ENCODE measurements around the gene CTNND2.

Gene CTNND2

DNA sequence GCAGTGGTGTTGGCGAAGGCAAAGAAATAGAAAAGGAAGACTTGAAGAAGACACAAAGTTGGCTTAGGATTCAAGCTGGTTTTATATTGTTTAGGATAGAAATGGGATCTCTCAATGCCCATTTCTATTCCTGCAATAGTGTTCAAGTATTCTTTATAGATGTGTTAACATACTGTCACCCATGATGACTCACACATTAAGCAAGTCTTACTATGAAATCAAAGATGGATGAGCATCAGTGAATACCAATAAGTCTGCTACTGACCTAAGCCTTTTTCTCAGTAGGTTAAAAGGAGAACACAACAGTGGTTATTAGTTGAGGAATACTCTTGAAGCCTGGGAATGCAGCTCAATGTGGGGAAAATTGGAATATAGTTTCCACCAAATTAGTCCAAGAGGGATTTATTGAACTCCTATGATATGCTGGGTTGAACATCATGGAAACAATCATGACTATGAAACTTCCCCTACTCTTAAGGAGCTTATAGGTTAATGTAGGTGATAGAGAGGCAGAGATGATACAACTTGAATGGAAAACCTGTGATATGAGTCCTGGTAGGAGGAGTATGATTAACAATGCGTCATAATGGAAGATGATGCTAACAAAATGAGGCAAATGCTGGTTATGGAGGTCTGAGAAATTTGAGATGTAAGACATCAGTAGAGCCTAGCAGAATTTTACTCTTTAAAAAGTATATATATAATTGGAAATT lies 726.1 kb downstream of the CTNND2 start:
- no peak for DNase-seq (ENCODE audit: low read depth, low spot score)

DNA sequence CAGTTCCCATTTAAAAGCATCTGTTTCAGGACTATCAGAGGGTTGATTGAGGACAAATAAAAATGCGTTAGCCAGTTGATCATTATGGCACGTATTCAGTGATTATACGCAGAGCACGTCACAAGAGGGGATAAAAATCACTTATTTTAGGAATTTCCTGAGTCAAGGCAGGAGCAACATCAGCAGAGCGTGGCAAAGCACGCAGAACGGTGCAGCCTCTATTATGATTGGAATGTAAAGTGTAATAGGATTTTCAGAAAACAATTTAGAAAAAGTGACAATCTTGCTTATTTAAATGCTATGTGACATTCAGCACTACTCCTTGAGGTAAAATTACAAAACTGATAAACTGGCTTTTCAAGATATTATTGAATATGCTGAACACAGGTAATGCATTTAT lies 729.7 kb downstream of the CTNND2 start:
- no peak for DNase-seq (ENCODE audit: low read depth, low spot score)

DNA sequence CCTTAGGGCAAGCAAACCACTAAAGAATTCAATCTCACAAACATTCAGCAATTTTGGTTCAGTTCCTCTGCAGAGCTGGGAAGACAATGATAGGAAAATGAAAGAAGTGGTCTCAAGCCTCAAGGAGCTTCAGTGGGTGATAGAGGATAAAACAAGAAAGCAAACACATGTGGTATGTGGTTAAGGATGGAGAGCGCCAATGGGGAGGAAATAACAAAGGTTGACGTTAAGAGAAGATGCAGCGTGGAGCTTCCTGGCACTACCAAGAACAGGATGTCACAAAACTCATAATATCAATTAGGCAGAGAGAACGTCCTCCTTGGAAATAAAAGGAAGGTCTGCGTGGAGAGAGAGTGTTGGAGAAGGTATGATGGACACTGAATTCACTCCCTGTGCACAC lies 731.8 kb downstream of the CTNND2 start:
- DNase-seq (ENCODE audit: low read depth, low spot score), result no peak

DNA sequence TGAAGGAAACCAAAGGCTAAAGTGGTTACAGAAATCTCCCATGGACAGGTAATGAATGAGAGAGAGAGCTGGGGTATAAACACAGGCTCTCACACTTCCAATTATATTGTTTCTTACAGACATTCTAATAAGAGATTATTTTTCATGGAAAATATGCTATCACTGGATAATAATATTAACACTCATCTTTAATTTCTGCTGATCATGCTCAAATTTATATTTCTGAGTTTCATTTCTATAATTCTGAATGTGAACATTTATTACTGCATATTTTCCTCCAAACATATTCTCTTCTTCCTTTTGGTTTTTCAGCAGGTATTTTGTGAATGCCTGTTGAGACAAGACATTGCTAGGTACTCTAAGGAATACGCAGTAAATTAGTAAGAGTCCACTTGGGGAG lies 733.0 kb downstream of the CTNND2 start:
- no peak for DNase-seq (ENCODE audit: low read depth, low spot score)

DNA sequence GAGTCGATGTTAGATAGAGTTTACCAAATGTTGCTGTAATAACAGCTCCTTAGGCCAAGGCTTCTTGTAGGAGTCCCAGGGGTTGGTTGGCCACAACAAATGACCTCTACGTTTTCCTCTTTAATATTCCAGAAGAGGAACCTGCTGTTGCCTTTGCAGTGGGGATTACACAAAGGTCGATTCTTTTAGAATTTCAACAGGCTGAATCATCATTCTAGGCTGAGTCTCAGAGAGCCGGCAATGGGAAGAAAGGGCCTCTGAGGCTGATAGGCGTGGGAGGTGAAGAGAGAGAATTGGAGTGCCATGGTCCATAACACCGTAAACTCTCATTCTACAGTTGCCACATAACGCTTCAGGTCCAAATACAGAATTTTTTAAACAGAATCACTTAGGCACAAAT lies 737.3 kb downstream of the CTNND2 start:
- no peak for DNase-seq (ENCODE audit: low read depth, low spot score)

DNA sequence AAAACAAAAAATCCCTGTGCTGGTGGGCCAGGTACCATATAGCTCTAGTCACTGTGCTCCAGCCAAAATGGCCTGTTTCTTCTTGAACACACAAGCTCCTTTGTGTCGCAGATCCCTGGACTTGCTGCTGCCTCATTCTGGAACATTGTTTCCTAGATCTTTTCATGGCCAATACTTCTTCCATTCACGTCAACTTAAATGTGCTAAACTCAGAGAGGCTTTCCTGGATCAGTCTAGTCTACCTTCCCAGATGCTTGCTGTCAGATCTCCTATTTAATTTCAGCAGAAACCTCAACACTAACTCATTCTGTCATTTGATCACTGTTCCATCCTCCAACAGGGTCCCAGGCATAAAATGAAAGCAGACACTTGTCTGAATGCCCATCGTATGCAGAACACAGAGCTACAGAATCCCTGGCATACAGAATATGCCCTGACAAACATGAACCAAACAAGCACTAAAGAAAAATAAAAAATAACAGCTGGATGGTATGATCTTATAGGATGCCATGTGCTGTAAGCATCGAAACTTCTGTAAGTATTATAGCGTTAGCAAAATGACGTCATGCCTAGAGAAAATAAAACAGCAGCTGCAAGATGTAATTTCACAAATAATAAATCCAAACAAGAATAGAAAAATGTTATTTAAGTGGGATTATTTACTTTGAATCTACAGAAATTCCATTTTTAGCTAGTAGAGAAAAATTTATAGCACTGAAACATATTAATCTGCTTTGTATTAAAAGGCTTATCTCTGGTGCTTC lies 739.5 kb downstream of the CTNND2 start:
- no peak for DNase-seq (ENCODE audit: low read depth, low spot score)

DNA sequence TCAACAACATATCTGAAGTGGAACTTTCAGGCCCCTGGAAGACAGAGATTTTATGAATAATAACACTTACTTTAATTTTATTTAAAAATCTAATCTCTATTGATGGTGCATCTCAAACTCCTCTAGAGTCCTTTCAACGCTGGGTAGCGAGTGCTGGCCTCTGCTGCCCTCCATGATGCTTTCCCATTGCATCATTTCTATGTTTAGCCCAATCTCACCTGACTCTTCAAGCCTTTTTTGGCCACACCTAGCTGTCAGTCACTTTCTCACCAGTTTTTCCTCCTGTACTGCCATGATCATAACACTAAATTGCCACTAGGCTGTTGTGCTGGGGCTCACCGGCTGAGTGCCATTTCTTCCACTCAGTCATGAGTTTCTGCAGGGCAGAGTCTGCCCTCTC lies 747.1 kb downstream of the CTNND2 start:
- DNase-seq (ENCODE audit: low read depth, low spot score), result no peak

DNA sequence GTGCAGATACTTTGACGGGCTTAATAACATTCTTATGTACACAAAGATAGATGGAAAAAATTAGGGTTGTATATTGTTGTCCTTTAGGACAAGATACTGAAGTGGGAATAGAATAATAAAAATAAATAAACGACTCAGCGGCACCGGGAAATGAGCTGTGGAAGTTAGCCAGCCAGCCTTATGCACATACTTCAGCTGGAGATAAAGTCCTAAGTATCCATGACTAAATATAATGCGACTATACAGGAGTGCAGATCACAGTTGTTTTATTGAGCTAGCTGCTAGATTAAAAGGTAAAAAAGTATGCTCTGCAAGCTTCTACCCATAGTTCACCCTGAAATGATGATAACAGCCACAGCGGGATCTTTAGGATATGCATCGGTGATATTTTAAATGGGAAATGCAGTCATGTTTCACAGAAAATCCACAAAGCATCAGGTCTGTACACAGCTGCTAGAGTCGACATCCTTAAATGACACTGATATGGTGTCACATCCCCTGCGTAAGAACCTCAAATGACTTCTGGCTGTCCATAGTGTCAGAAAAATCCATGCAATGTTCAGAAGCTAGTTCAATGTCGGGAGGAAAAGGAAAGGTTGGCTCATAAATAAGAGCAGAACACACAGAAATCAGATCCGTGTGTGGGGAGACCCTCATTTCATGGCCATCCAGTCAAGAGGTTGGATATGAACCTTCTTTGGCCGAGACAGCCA lies 750.4 kb downstream of the CTNND2 start:
- no peak for DNase-seq (ENCODE audit: low read depth, low spot score)

DNA sequence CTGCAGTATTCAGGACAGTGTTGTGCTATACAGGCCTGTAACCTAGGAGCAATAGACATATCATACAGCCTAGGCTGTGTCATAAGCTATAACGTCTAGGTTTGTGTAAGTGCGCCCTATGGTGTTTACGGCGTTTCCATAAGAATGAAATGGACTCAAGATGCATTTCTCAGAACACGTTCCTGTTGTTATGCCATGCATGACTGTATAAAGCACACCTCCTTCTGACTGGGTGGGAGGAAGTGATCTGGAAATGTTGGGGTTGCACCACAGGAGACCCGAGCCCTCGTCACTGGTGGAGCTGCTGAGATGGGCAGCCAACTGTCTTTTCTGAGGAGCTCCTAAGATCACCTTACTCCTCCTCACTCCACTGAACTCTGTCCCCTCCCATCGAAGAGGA lies 751.9 kb downstream of the CTNND2 start:
- DNase-seq (ENCODE audit: low read depth, low spot score), result no peak

DNA sequence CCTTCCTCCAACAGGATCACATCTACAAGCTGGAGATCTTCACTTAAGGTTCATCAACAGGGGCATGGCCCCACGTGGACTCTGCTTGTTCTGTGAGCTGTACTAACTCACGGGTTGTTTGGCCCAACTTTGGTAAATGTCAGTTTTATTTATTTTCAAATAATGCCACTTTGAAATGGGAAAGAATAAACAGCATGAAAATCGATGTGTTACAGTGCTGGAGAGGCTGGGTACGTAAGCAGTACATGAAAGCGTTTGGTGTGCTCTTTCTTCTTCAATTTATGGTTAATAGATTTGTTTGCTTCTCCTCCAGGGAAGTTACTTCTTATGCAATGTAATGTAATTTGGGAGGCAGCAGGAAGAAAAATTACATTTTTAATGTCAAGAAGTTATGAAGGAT lies 753.3 kb downstream of the CTNND2 start:
- DNase-seq (ENCODE audit: low read depth, low spot score), result no peak

DNA sequence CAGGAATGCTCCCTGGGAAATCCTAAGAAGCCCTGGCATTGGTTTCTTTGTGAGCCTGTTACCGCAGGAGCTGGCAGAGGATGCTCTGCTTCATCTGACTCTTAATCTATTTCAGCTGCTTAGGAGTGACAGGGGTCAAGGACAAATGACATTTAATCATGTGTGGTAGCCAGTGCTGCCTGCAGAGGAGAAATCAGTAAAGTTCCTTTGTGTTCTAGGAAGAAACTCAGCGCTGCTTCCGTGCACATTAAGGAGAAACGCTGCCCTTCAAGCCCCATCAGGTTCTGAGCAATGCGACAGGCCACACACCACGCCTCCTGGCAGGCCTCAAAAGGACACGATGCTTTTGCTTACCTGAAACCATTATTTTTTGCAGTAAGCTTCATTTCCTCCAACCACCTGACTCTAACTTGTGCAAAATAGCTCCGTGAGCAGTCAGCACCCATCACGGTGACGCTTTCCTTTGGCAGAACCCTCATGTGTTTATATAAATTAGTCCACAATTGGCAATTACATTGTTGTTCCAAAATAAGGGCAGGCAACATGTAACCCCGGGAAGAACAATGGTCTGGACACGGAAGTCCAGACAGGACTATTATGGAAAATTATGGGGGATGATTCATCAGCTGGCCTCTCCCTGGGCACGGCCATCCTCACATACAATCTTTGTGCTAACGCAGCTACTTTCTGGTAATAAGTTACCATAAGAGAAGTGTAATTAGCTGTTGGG lies 755.3 kb downstream of the CTNND2 start:
- no peak for DNase-seq (ENCODE audit: low read depth, low spot score)

DNA sequence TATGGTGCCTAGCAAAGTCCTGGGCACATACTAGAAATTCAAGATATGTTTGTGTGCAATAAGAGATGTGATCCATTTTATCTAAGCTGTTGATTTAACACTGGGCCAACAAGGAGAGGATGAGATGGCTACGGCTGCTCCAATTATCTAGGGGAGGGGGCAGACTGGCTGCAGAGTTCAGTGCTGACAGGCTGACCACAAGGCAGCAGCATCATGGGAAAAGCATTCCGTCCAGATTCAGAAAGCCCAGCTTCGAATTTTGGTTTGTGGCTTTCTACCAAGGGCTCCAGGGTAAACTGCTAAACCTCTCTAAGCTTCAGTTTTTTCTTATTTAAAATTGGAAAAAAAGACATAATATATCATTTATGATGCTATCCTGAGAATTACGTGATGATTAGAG lies 758.1 kb downstream of the CTNND2 start:
- DNase-seq (ENCODE audit: low read depth, low spot score), result no peak

DNA sequence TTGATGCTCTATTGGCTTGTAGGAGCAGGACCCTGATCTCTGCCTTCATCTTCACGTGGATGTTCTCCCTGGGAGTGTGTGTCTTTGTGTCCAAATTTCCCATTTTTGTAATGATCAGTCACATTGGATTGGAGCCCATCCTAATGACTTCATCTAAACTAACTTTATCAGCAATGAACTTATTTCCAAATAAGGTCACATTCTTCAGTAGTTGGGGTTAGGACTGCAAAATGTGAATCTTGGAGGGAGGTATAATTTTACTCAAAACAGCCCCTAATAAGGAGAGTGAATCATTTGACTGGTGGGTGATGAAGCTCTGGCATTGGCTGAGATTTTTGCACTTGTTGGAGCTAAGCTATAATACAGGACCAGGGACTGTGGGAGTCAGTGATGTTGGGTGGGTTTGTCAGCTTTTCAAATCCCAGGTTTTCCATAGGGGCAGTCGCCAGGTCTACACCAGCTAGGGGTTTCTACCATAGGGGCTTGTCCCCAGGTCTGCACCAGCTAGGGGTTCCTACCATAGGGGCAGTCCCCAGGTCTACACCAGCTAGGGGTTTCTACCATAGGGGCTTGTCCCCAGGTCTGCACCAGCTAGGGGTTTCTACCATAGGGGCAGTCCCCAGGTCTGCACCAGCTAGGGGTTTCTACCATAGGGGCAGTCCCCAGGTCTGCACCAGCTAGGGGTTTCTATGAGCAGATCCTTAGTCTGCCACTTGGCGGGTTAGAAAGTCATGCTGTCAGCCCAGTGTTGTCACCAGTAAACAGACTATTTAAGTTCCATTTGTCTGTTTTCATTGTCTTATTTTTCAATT lies 760.6 kb downstream of the CTNND2 start:
- DNase-seq (ENCODE audit: low read depth, low spot score), result peak; percentile 0

DNA sequence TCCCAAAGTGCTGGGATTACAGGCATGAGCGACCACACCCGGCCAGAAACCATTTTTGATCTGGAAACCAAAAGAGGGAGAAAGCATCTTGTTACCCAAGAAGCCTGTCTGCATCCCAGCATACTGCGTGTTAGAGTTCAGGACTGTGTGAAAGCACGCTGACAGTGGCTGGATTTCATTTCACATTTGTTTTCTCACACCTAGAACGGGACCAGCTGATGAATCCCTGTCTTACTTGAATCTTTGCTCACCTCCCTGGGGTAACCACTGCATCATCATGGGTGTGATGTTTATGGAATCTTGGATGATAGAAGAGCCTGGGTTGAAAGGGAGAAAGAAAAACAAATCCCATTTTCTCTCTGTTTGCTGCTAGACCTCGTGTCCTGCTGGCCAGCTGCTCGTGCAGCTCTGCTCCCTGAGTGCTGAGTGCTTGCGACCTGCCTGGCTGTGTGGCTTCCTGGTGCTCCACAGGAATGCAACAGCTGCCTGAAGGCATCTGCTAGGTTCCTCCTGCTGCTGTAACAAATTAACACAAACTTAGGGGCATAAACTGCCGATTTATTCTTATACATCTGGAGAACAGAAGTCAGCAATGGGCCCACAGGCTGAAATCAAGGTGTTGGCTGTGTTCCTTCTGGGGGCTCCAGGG lies 764.9 kb downstream of the CTNND2 start:
- DNase-seq (ENCODE audit: low read depth, low spot score), result no peak

DNA sequence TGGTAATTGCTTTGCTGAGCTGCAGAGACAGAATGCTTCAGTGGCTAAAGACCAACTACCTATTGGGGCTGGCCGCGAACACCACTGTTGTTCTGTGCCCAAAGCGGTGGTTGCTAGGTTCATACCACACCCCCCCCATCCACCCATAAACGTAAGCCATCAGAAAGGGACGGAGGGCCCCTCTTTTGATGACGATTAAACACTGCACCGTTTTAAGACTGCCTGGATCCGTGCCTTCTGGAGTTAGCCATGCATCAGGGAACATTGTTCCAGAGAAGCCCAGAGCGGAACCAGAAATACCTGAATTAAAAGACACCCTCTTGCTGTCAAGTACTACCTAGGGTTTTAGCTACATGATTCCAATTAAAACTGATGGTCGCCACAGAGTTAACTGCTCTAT lies 774.1 kb downstream of the CTNND2 start:
- no peak for DNase-seq (ENCODE audit: low read depth, low spot score)

DNA sequence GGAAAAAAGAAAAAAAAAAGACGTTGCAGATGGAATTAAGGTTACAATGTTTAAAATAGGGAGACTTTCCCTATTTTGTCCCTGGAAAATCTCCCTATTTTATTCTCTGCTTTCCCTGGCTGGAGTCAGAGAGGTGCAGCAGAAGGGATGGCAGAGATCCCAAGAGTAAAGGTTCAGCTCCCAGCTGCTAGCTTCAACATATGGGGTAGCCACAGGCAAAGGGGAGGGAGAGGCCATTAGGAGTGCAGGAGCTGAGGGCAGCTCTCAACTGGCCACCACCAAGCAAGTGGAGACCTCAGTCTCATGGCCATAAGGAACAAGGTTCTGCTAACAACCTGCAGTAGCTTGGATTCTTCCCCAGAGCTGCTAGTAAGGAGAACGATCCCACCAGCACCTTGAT lies 776.2 kb downstream of the CTNND2 start:
- DNase-seq (ENCODE audit: low read depth, low spot score), result no peak

DNA sequence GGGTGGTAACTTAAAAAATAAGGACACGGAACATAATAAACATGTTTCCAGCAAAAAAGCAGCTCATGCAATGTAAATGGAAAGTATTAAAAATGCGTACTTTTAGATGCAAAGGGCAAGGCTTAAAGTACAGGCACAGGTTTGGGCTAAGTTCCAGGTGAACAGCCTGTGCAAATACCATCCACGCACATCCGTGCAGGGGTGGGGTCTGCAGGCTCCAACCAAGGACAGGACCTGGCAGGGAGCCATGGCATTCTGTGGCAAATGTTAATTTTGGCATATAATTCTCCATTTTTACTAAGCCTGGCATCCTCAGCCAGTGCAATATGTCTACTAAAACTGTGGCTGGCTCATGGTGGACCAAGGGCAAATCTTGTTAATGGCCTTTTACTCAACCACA lies 777.4 kb downstream of the CTNND2 start:
- no peak for DNase-seq (ENCODE audit: low read depth, low spot score)

DNA sequence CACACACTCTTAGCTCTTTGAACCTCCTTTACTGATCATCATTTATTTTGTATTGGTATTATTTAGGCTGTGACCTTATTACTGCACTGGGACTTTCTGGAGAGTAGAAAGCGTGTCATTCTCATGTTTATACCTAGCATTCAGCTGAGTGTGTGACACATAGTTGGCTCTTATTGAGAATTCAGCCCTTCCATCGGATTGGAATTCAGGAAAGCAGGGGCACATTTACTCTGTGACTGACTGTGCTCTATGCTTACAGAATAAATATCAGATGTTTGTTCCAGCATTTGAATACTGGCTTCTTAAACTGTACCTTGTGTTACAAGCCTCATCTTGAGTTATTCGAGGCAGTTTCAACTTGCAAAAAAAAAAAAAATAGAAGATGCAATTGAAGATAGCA lies 782.4 kb downstream of the CTNND2 start:
- DNase-seq (ENCODE audit: low read depth, low spot score), result no peak

DNA sequence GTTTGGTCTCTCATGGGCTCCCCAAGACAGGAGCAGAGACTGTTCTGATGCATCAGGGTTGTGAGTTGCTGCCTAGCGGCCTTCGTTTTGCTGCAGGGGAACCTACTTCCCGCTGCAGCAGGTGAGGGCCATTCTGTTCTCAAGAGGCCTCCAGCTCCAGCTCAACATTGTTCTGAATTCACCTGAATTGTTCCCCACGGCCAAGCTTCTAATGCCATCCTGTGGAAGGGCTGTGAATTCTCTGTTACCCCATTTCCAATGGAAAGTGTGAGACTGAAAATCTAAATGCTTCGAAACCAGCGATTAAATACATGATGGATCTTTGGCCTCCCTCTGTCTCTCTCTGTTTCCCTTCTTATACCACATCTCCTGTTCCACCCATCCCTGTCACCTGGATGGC lies 794.1 kb downstream of the CTNND2 start:
- no peak for DNase-seq (ENCODE audit: low read depth, low spot score)

DNA sequence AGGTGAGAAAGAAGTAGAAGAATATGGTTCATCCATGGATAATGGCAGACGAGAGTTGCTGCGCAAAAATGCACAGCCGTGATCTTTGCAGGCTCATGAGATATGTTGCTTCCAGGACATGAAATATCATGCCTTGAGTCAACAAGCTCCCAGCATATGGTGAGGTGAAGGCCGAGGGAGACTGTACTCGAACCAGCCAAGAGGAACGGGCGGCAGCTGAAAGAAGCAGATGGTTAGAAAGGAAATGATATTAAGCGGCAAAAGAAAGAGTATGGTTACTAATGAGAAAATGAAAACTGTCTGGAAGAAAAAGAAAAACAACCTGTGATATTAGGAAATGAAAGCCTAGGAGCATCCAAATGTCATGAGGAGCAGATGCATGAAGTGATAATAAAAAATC lies 798.5 kb downstream of the CTNND2 start:
- DNase-seq (ENCODE audit: low read depth, low spot score), result no peak

DNA sequence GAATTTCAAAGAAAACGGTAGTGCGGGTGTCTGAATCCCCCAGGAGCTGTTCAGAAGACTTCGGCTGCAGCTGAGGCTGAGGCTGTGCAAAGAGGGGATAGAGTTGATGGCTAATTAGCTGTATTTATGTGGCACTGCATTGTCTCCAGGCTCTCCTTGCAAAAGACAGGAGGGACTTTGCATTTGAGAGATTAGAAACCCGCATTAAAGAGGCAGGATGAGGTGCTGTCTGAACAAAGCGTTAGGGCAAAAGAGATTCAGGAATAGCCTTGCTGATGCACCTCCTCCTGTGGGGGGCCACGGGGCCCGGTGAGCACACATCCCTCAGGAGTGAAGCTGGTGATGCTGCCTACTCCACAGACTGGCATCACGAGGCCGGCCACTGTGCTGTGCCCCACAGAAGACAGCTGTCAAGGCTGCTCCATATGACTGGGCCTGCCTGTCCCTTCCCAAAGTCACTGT lies 799.6 kb downstream of the CTNND2 start:
- DNase-seq (ENCODE audit: low read depth, low spot score), result no peak

Data from activated CD4-positive, CD25-positive, alpha-beta regulatory T cell treated with anti-CD3 and anti-CD28 coated beads, Interleukin-2, amount 50 U/mL, for 16 hours (primary cell).